HCT116 (cell line): ENCODE results near the gene CPA1.

Experiments
- ATF3 ChIP-seq: IDR thresholded peaks from 2 replicates; pipeline ENCODE4 v1.6.1; 2012
- CTCF ChIP-seq, 3 experiments: fragments of 200-600 bp in 1 of 3; sonication (generic) in 1 of 3; IDR thresholded peaks in 2 of 3; conservative IDR thresholded peaks in 1 of 3; 2 replicates each; pipeline ENCODE4 v1.5.1; 2012 to 2017; ENCODE audit warnings: low read depth in 2 of 3, low read length in 2 of 3, antibody characterized with exemption in 1 of 3, borderline replicate concordance in 1 of 3, control low read depth in 1 of 3, mild to moderate bottlenecking in 1 of 3, mixed read lengths in 1 of 3, mixed run types in 1 of 3, moderate library complexity in 1 of 3; ENCODE audit not compliant: insufficient read depth in 1 of 3
- EGR1 ChIP-seq: IDR thresholded peaks from 2 replicates; pipeline ENCODE4 v1.6.1; 2012; ENCODE audit warnings: low read depth
- EZH2 ChIP-seq: fragments of 200-600 bp; sonication (generic); IDR thresholded peaks from 2 replicates; pipeline ENCODE4 v1.6.1; 2017; ENCODE audit warnings: antibody characterized with exemption, mixed run types
- POLR2A ChIP-seq: IDR thresholded peaks from 2 replicates; pipeline ENCODE4 v1.7.0; 2011; ENCODE audit warnings: borderline replicate concordance; ENCODE audit not compliant: insufficient read depth, insufficient read length; ENCODE audit errors: extremely low read depth
- POLR2AphosphoS5 ChIP-seq: IDR thresholded peaks from 2 replicates; pipeline ENCODE4 v1.6.1; 2011; ENCODE audit warnings: mild to moderate bottlenecking, low read depth, low read length, moderate library complexity
- RAD21 ChIP-seq: IDR thresholded peaks from 2 replicates; pipeline ENCODE4 v1.6.1; 2012; ENCODE audit warnings: low read depth, mild to moderate bottlenecking
- REST ChIP-seq: IDR thresholded peaks from 2 replicates; pipeline ENCODE4 v1.6.1; 2012; ENCODE audit warnings: low read depth
- SP1 ChIP-seq: IDR thresholded peaks from 2 replicates; pipeline ENCODE4 v1.6.1; 2012; ENCODE audit warnings: low read depth
- SRF ChIP-seq: IDR thresholded peaks from 2 replicates; pipeline ENCODE4 v1.6.1; 2012; ENCODE audit warnings: low read depth
- TCF7L2 ChIP-seq: IDR thresholded peaks from 2 replicates; pipeline ENCODE4 v1.7.0; 2011; ENCODE audit warnings: borderline replicate concordance, inconsistent platforms; ENCODE audit not compliant: insufficient read depth, insufficient read length; ENCODE audit errors: extremely low read depth
- YY1 ChIP-seq: IDR thresholded peaks from 2 replicates; pipeline ENCODE4 v1.6.1; 2011; ENCODE audit warnings: low read length, low read depth, moderate library complexity, mild to moderate bottlenecking; ENCODE audit not compliant: insufficient replicate concordance; ENCODE audit errors: extremely low read depth
- ZFX ChIP-seq: fragments of 450-650 bp; IDR thresholded peaks from 2 replicates; pipeline ENCODE4 v1.6.1; 2017
- ZNF274 ChIP-seq: fragments of 200-500 bp; sonication (Bioruptor generic); IDR thresholded peaks from 2 replicates; pipeline ENCODE4 v1.6.1; 2014; ENCODE audit warnings: mild to moderate bottlenecking, low read depth, low read length, inconsistent platforms

- TF ChIP-seq SP1 (no peak), YY1 (no peak), CTCF (IDR thresholded peaks at IDR 0.05 in 2 of 3, conservative IDR thresholded peaks at IDR 0.05 in 1 of 3; ENCODE audit: borderline replicate concordance in 1 of 3, insufficient read depth in 1 of 3, low read depth in 2 of 3, low read length in 2 of 3) (no peak), REST (no peak), POLR2A (no peak), EZH2 (no peak), RAD21 (no peak), ZFX (no peak), EGR1 (no peak), ZNF274 (no peak), TCF7L2 (no peak), SRF (no peak), ATF3 (no peak), POLR2AphosphoS5 (no peak)
Measured at GRCh38 chr7:130332259-130333053, 47.8 kb upstream of the CPA1 start.
